Limb (tissue), 2 donors: ENCODE data around the gene TMEM119.

Experiments used
- DNase-seq, 2 donors: peaks; one replicate each; pipeline ENCODE4 v3.0.0-alpha.2; 2016; ENCODE audit errors: extremely low spot score in 2 of 2

The TMEM119 gene

GRCh38 chr12:108597559-108598471, at the start of gene TMEM119:
TMEM119 (minus strand) TSS chr12:108598084; CDS start chr12:108592383, 5,701 bp downstream.
- peak; percentile 75 to 77 for DNase-seq

GRCh38 chr12:108646600-108647579, 49.0 kb upstream of the TMEM119 start:
- DNase-seq, result no peak

GRCh38 chr12:108645686-108646599, 48.1 kb upstream of the TMEM119 start:
- no peak for DNase-seq

- no peak for DNase-seq
Observed at GRCh38 chr12:108644811-108645120, 46.9 kb upstream of the TMEM119 start.

- DNase-seq, result no peak
Observed at GRCh38 chr12:108643941-108644810, 46.3 kb upstream of the TMEM119 start.

- no peak for DNase-seq
Observed at GRCh38 chr12:108642899-108643654, 45.2 kb upstream of the TMEM119 start.

- peak; percentile 73 to 83 for DNase-seq
Observed at GRCh38 chr12:108642269-108642870, 44.5 kb upstream of the TMEM119 start.

- DNase-seq, result no peak
Observed at GRCh38 chr12:108641446-108642268, 43.8 kb upstream of the TMEM119 start.

- no peak for DNase-seq
Observed at GRCh38 chr12:108640802-108641445, 43.0 kb upstream of the TMEM119 start.

GRCh38 chr12:108638997-108639822, 41.3 kb upstream of the TMEM119 start:
- DNase-seq, result no peak

- peak; percentile 62 to 78 for DNase-seq
Observed at GRCh38 chr12:108638141-108638827, 40.4 kb upstream of the TMEM119 start.

GRCh38 chr12:108637222-108637971, 39.5 kb upstream of the TMEM119 start:
- DNase-seq, result no peak

- no peak for DNase-seq
Observed at GRCh38 chr12:108635997-108636808, 38.3 kb upstream of the TMEM119 start.

GRCh38 chr12:108635201-108635996, 37.5 kb upstream of the TMEM119 start:
- DNase-seq, result no peak
